HepG2 (cell line): ENCODE results near the gene ENO1. TPM values are rescaled to one million over a fixed set of nuclear protein-coding genes. Genes with fewer than 3 reads are reported as not detected.
A peak's percentile ranks its signal among the peaks of the same experiment; 100 is the strongest.

Experiments
- ETV6 ChIP-seq: sonication (generic); formaldehyde crosslinking; conservative IDR thresholded peaks from 2 replicates; pipeline ENCODE4 v1.4.0; 2020; ENCODE audit warnings: missing genetic modification reagents
- FOSL2 ChIP-seq: sonication (generic); formaldehyde crosslinking; IDR thresholded peaks from 2 replicates; pipeline ENCODE4 v1.4.0; 2020; ENCODE audit warnings: missing genetic modification reagents
- HNRNPLL ChIP-seq: fragments of 200-400 bp; formaldehyde crosslinking; IDR thresholded peaks from 2 replicates; pipeline ENCODE4 v1.6.1; 2017; ENCODE audit warnings: mild to moderate bottlenecking, low read depth, low read length; ENCODE audit not compliant: poor library complexity, severe bottlenecking
- IRF2 ChIP-seq: IDR thresholded peaks from 2 replicates; pipeline ENCODE4 v1.6.1; 2018; ENCODE audit warnings: missing genetic modification reagents, missing compliant biosample characterization
- KDM4B ChIP-seq: sonication (generic); formaldehyde crosslinking; IDR thresholded peaks from 2 replicates; pipeline ENCODE4 v1.4.0; 2020; ENCODE audit warnings: missing genetic modification reagents
- KDM5A ChIP-seq: fragments of 200-600 bp; sonication (generic); IDR thresholded peaks from 2 replicates; pipeline ENCODE4 v1.7.0; 2018; ENCODE audit warnings: antibody characterized with exemption, mild to moderate bottlenecking, low read length, borderline replicate concordance
- MATR3 ChIP-seq: sonication (generic); formaldehyde crosslinking; IDR thresholded peaks from 2 replicates; pipeline ENCODE4 v1.4.0; 2020; ENCODE audit warnings: missing genetic modification reagents
- RBAK ChIP-seq: sonication (generic); formaldehyde crosslinking; IDR thresholded peaks from 2 replicates; pipeline ENCODE4 v1.5.1; 2020; ENCODE audit warnings: mild to moderate bottlenecking, missing genetic modification reagents
- SRY ChIP-seq: sonication (generic); formaldehyde crosslinking; IDR thresholded peaks from 2 replicates; pipeline ENCODE4 v1.8.0; 2022; ENCODE audit warnings: mild to moderate bottlenecking, missing genetic modification reagents
- ZBTB8A ChIP-seq: sonication (generic); formaldehyde crosslinking; IDR thresholded peaks from 2 replicates; pipeline ENCODE4 v1.4.0; 2020; ENCODE audit warnings: mild to moderate bottlenecking, low read depth, missing genetic modification reagents, borderline replicate concordance
- ZC3H4 ChIP-seq: sonication (generic); formaldehyde crosslinking; IDR thresholded peaks from 2 replicates; pipeline ENCODE4 v1.4.0; 2020; ENCODE audit warnings: missing genetic modification reagents, borderline replicate concordance
- ZKSCAN8 ChIP-seq: IDR thresholded peaks from 2 replicates; pipeline ENCODE4 v1.6.1; 2016; ENCODE audit warnings: borderline replicate concordance, missing genetic modification reagents, missing compliant biosample characterization
- ZNF777 ChIP-seq: sonication (generic); formaldehyde crosslinking; IDR thresholded peaks from 2 replicates; pipeline ENCODE4 v1.4.0; 2020; ENCODE audit warnings: missing genetic modification reagents
- ZNF83 ChIP-seq: sonication (generic); formaldehyde crosslinking; IDR thresholded peaks from 2 replicates; pipeline ENCODE4 v1.4.0; 2020; ENCODE audit warnings: missing genetic modification reagents, mild to moderate bottlenecking, borderline replicate concordance
- polyA plus RNA-seq, 8 experiments: library from polyadenylated mRNA; depleted of rRNA in 3 of 8; stranded (reverse) in 7 of 8; unstranded in 1 of 8; fragments of >200 nt; fragmentation: Illumina TruSeq in 4 of 8; extraction: Trizol in 4 of 8; gene quantifications; 2 replicates each; pipeline versions ENCODE4 v1.2.1 to v1.2.3, GENCODE V29; 2011 to 2016; ENCODE audit warnings: low read depth in 4 of 8, missing spikeins in 1 of 8, mixed read lengths in 1 of 8; ENCODE audit not compliant: insufficient read depth in 1 of 8
- total RNA-seq, 5 experiments: library from RNA; depleted of rRNA; stranded (reverse); fragments of >200 nt; fragmentation: Illumina TruSeq; extraction: Trizol; gene quantifications; 2 replicates each; pipeline ENCODE4 v1.2.3, GENCODE V29; 2016; ENCODE audit warnings: low read depth in 1 of 5
- TF ChIP-seq, protein P1 (sequence below): sonication (generic); formaldehyde crosslinking; IDR thresholded peaks from 2 replicates; pipeline ENCODE4 v1.4.0; 2020; ENCODE audit warnings: missing genetic modification reagents
- TF ChIP-seq, protein P2 (sequence below): sonication (generic); formaldehyde crosslinking; IDR thresholded peaks from 2 replicates; pipeline ENCODE4 v1.8.1; 2022; ENCODE audit warnings: low read depth, mild to moderate bottlenecking, missing genetic modification reagents
- TF ChIP-seq, protein P3 (sequence below): sonication (generic); formaldehyde crosslinking; IDR thresholded peaks from 2 replicates; pipeline ENCODE4 v1.4.0; 2020; ENCODE audit warnings: missing genetic modification reagents
- TF ChIP-seq, protein P4 (sequence below): sonication (generic); formaldehyde crosslinking; conservative IDR thresholded peaks from 2 replicates; pipeline ENCODE4 v1.4.0; 2020; ENCODE audit warnings: missing genetic modification reagents
- TF ChIP-seq, protein P5 (sequence below): sonication (generic); formaldehyde crosslinking; IDR thresholded peaks from 2 replicates; pipeline ENCODE4 v1.4.0; 2020; ENCODE audit warnings: missing genetic modification reagents

ENO1 gene
- total and polyA plus RNA-seq, 2 of the 13 experiments (the other 11 are each of a cell fraction or from before 2014, with no cell fraction given): 1,559 to 3,103 TPM

DNA sequence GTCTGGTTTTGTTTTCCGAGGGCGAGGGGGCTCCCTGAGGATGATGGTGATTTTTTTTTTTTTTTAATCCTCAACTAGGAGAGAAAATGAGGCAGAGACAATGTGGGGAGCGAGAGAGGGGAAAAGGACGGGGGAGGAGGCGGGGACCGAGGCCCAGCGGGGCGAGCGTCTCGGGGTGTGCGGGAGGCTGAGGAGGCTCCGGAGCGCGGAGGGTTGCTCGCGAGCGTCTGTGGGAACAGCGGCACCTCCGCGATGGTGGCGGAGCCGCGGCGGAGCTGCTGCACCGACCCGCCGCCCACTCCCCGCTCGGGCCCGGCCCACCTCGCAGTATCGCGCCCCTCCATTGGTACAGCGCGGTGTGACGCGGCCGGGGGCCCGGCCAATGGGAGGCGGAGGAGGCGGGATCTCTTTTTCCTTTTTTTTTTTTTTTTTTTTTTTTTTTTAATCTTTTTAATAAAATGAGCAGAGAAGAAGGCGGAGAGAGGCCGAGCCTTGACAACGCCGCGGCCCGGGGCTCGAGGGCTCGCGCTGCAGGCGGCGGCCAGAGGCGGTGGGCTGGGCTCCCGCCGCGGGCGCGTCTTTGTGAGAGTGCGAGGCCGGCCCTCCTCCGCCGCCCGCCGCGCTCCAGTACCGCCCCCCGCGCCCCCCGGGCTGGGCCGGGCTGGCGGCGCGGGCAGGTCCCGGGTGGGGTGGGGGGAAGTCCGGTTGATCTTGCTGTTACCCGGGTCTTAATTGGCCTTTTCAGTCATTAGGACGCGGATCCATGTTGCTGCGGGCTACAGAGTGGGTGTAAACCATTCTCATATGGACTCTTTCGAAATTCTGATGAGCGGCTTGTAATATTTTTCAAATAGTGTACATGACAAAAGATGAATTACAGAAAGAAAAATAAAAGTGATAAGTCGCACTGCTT lies 60.8 kb downstream of the ENO1 start, which contains the start of gene RERE (continued):
- TF ChIP-seq ETV6 (CRISPR knock-in tag): no peak
- TF ChIP-seq SRY: peak; percentile 20; the same call in 1 of the 2 replicates
- no peak for TF ChIP-seq MATR3 (CRISPR knock-in tag)
- peak; percentile 88 for TF ChIP-seq HNRNPLL
- TF ChIP-seq ZBTB8A (CRISPR knock-in tag): 0 out of 2 replicates have a peak, but pooled peaks have one; percentile 65
- no peak; the same call in 1 of the 2 replicates for TF ChIP-seq ZC3H4 (CRISPR knock-in tag)
- no peak for TF ChIP-seq ZKSCAN8
- TF ChIP-seq, protein P1, sequence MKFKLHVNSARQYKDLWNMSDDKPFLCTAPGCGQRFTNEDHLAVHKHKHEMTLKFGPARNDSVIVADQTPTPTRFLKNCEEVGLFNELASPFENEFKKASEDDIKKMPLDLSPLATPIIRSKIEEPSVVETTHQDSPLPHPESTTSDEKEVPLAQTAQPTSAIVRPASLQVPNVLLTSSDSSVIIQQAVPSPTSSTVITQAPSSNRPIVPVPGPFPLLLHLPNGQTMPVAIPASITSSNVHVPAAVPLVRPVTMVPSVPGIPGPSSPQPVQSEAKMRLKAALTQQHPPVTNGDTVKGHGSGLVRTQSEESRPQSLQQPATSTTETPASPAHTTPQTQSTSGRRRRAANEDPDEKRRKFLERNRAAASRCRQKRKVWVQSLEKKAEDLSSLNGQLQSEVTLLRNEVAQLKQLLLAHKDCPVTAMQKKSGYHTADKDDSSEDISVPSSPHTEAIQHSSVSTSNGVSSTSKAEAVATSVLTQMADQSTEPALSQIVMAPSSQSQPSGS (CRISPR knock-in tag): no peak; the same call in 1 of the 2 replicates
- TF ChIP-seq, protein P2, sequence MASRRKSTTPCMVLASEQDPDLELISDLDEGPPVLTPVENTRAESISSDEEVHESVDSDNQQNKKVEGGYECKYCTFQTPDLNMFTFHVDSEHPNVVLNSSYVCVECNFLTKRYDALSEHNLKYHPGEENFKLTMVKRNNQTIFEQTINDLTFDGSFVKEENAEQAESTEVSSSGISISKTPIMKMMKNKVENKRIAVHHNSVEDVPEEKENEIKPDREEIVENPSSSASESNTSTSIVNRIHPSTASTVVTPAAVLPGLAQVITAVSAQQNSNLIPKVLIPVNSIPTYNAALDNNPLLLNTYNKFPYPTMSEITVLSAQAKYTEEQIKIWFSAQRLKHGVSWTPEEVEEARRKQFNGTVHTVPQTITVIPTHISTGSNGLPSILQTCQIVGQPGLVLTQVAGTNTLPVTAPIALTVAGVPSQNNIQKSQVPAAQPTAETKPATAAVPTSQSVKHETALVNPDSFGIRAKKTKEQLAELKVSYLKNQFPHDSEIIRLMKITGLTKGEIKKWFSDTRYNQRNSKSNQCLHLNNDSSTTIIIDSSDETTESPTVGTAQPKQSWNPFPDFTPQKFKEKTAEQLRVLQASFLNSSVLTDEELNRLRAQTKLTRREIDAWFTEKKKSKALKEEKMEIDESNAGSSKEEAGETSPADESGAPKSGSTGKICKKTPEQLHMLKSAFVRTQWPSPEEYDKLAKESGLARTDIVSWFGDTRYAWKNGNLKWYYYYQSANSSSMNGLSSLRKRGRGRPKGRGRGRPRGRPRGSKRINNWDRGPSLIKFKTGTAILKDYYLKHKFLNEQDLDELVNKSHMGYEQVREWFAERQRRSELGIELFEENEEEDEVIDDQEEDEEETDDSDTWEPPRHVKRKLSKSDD (CRISPR knock-in tag): 0 out of 2 replicates have a peak, but pooled peaks have one; percentile 71
- 0 out of 2 replicates have a peak, but pooled peaks have one; percentile 31 for TF ChIP-seq ZNF777 (CRISPR knock-in tag)
- TF ChIP-seq KDM5A: peak; percentile 83
- TF ChIP-seq IRF2: peak; percentile 20; the same call in 1 of the 2 replicates
- TF ChIP-seq, protein P3, sequence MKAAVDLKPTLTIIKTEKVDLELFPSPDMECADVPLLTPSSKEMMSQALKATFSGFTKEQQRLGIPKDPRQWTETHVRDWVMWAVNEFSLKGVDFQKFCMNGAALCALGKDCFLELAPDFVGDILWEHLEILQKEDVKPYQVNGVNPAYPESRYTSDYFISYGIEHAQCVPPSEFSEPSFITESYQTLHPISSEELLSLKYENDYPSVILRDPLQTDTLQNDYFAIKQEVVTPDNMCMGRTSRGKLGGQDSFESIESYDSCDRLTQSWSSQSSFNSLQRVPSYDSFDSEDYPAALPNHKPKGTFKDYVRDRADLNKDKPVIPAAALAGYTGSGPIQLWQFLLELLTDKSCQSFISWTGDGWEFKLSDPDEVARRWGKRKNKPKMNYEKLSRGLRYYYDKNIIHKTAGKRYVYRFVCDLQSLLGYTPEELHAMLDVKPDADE: 0 out of 2 replicates have a peak, but pooled peaks have one; percentile 24
- no peak for TF ChIP-seq RBAK (CRISPR knock-in tag)
- 0 out of 2 replicates have a peak, but pooled peaks have one; percentile 29 for TF ChIP-seq ZNF83 (CRISPR knock-in tag)
- TF ChIP-seq, protein P4, sequence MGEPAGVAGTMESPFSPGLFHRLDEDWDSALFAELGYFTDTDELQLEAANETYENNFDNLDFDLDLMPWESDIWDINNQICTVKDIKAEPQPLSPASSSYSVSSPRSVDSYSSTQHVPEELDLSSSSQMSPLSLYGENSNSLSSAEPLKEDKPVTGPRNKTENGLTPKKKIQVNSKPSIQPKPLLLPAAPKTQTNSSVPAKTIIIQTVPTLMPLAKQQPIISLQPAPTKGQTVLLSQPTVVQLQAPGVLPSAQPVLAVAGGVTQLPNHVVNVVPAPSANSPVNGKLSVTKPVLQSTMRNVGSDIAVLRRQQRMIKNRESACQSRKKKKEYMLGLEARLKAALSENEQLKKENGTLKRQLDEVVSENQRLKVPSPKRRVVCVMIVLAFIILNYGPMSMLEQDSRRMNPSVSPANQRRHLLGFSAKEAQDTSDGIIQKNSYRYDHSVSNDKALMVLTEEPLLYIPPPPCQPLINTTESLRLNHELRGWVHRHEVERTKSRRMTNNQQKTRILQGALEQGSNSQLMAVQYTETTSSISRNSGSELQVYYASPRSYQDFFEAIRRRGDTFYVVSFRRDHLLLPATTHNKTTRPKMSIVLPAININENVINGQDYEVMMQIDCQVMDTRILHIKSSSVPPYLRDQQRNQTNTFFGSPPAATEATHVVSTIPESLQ: 0 out of 2 replicates have a peak, but pooled peaks have one; percentile 27
- TF ChIP-seq, protein P5, sequence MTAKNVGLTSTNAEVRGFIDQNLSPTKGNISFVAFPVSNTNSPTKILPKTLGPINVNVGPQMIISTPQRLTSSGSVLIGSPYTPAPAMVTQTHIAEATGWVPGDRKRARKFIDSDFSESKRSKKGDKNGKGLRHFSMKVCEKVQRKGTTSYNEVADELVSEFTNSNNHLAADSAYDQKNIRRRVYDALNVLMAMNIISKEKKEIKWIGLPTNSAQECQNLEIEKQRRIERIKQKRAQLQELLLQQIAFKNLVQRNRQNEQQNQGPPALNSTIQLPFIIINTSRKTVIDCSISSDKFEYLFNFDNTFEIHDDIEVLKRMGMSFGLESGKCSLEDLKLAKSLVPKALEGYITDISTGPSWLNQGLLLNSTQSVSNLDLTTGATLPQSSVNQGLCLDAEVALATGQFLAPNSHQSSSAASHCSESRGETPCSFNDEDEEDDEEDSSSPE: peak; percentile 24; the same call in 1 of the 2 replicates
- TF ChIP-seq KDM4B: peak; percentile 58; the same call in 1 of the 2 replicates
- peak; percentile 24; the same call in 1 of the 2 replicates for TF ChIP-seq FOSL2 (CRISPR knock-in tag)
